Liver (tissue), 9 donors: ENCODE results near the gene PPP1R9A. TPM values are rescaled to one million over a fixed set of nuclear protein-coding genes. Genes with fewer than 3 reads are reported as not detected.

ENCODE experiments used
- DNase-seq: peaks from one replicate; pipeline ENCODE4 v3.0.0-alpha.2; 2017; ENCODE audit warnings: low spot score
- H3K27ac ChIP-seq, 2 donors: one replicate each; pipeline ENCODE4 v1.7.0; 2013; ENCODE audit warnings: inconsistent platforms in 2 of 2, low read length in 2 of 2, control low read depth in 1 of 2, low read depth in 1 of 2, mild to moderate bottlenecking in 1 of 2
- H3K27me3 ChIP-seq, 4 donors: one replicate each; pipeline versions ENCODE4 v1.6.1 to v1.7.0; 2013; ENCODE audit warnings: low read length in 3 of 4, inconsistent platforms in 1 of 4, mild to moderate bottlenecking in 1 of 4, moderate library complexity in 1 of 4; ENCODE audit not compliant: control insufficient read depth in 4 of 4, insufficient read depth in 4 of 4
- H3K36me3 ChIP-seq, 4 donors: one replicate each; pipeline versions ENCODE4 v1.6.1 to v1.7.0; 2013; ENCODE audit warnings: low read length in 3 of 4, mild to moderate bottlenecking in 3 of 4, low read depth in 1 of 4, moderate library complexity in 1 of 4; ENCODE audit not compliant: control insufficient read depth in 4 of 4, insufficient read depth in 3 of 4
- H3K4me1 ChIP-seq, 4 donors: one replicate each; pipeline versions ENCODE4 v1.6.1 to v1.7.0; 2013; ENCODE audit warnings: low read length in 3 of 4, mild to moderate bottlenecking in 3 of 4, moderate library complexity in 1 of 4; ENCODE audit not compliant: control insufficient read depth in 4 of 4, insufficient read depth in 4 of 4
- H3K4me3 ChIP-seq, 3 donors: one replicate each; pipeline versions ENCODE4 v1.6.1 to v1.7.0; 2013; ENCODE audit warnings: low read length in 3 of 3, control low read depth in 1 of 3, low read depth in 1 of 3, mild to moderate bottlenecking in 1 of 3
- H3K9ac ChIP-seq, 2 donors: one replicate each; pipeline ENCODE4 v1.7.0; 2013; ENCODE audit warnings: low read length in 2 of 2, mild to moderate bottlenecking in 2 of 2, moderate library complexity in 2 of 2, control low read depth in 1 of 2, low read depth in 1 of 2
- H3K9me3 ChIP-seq, 4 donors: one replicate each; pipeline versions ENCODE4 v1.6.1 to v1.7.0; 2013; ENCODE audit warnings: low read length in 3 of 4; ENCODE audit not compliant: control insufficient read depth in 4 of 4
- EGR1 ChIP-seq, 2 donors: IDR thresholded peaks; 2 replicates each; pipeline ENCODE4 v1.6.1; 2016 to 2018; ENCODE audit warnings: antibody characterized with exemption in 2 of 2, low read depth in 2 of 2
- FOXA1 ChIP-seq: IDR thresholded peaks from 2 replicates; pipeline ENCODE4 v1.6.1; 2016; ENCODE audit warnings: antibody characterized with exemption
- FOXA2 ChIP-seq: IDR thresholded peaks from 2 replicates; pipeline ENCODE4 v1.6.1; 2016; ENCODE audit warnings: antibody characterized with exemption
- GABPA ChIP-seq, 2 donors: IDR thresholded peaks in 1 of 2; conservative IDR thresholded peaks in 1 of 2; 2 replicates each; pipeline ENCODE4 v1.6.1; 2016; ENCODE audit warnings: antibody characterized with exemption in 2 of 2, mild to moderate bottlenecking in 1 of 2, moderate library complexity in 1 of 2
- HNF4A ChIP-seq, 2 donors: conservative IDR thresholded peaks; 2 replicates each; pipeline ENCODE4 v1.6.1; 2016; ENCODE audit warnings: antibody characterized with exemption in 2 of 2, mild to moderate bottlenecking in 2 of 2
- HNF4G ChIP-seq: IDR thresholded peaks from 2 replicates; pipeline ENCODE4 v1.6.1; 2016; ENCODE audit warnings: antibody characterized with exemption
- JUND ChIP-seq, 2 donors: IDR thresholded peaks; 2 replicates each; pipeline ENCODE4 v1.6.1; 2016; ENCODE audit warnings: antibody characterized with exemption in 2 of 2
- NR2F2 ChIP-seq: IDR thresholded peaks from 2 replicates; pipeline ENCODE4 v1.6.1; 2016; ENCODE audit warnings: antibody characterized with exemption
- RAD21 ChIP-seq, 2 donors: IDR thresholded peaks; 2 replicates each; pipeline ENCODE4 v1.6.1; 2016; ENCODE audit warnings: antibody characterized with exemption in 2 of 2, mild to moderate bottlenecking in 2 of 2
- RXRA ChIP-seq, 2 donors: IDR thresholded peaks; 2 replicates each; pipeline ENCODE4 v1.6.1; 2017 to 2018; ENCODE audit warnings: antibody characterized with exemption in 2 of 2, mild to moderate bottlenecking in 1 of 2
- SP1 ChIP-seq: IDR thresholded peaks from 2 replicates; pipeline ENCODE4 v1.6.1; 2018; ENCODE audit warnings: antibody characterized with exemption, mild to moderate bottlenecking
- TAF1 ChIP-seq: conservative IDR thresholded peaks from 2 replicates; pipeline ENCODE4 v1.6.1; 2016; ENCODE audit warnings: antibody characterized with exemption, mild to moderate bottlenecking
- YY1 ChIP-seq: IDR thresholded peaks from 2 replicates; pipeline ENCODE4 v1.6.1; 2016; ENCODE audit warnings: antibody characterized with exemption, mild to moderate bottlenecking
- WGBS: extraction: QIAGEN DNeasy Blood & Tissue Kit; methylation state at CpG from one replicate; pipeline ENCODE4 v1.1.7; 2013; 5-methylcytosine and 5-hydroxymethylcytosine counted together
- polyA plus RNA-seq, 2 donors: library from polyadenylated mRNA; stranded (reverse) in 1 of 2; unstranded in 1 of 2; fragments of 200-250 nt in 1 of 2; fragments of >200 nt in 1 of 2; fragmentation: Nextera tagmentation in 1 of 2; extraction: Ambion mirVana in 1 of 2; gene quantifications; one replicate each; pipeline versions ENCODE4 v1.2.1 to v1.2.3, GENCODE V29; 2013 to 2015
- total RNA-seq, 2 donors: library from RNA; depleted of rRNA; stranded (reverse); fragments of >200 nt; gene quantifications; one replicate each; pipeline ENCODE4 v1.2.3, GENCODE V29; 2014
- TF ChIP-seq, protein P1 (sequence below): IDR thresholded peaks from 2 replicates; pipeline ENCODE4 v1.6.1; 2016; ENCODE audit warnings: antibody characterized with exemption
- TF ChIP-seq, protein P2 (sequence below): fragments of 150-350 bp; IDR thresholded peaks from 2 replicates; pipeline ENCODE4 v1.5.1; 2017; ENCODE audit warnings: improper control_type of control experiment, low read depth, low read length; ENCODE audit not compliant: missing input control
- TF ChIP-seq, protein P3 (sequence below): IDR thresholded peaks from 2 replicates; pipeline ENCODE4 v1.6.1; 2016; ENCODE audit warnings: antibody characterized with exemption
- TF ChIP-seq, protein P4 (sequence below): IDR thresholded peaks from 2 replicates; pipeline ENCODE4 v1.6.1; 2016; ENCODE audit warnings: antibody characterized with exemption, mild to moderate bottlenecking
- TF ChIP-seq, protein P5 (sequence below): IDR thresholded peaks from 2 replicates; pipeline ENCODE4 v1.6.1; 2016; ENCODE audit warnings: antibody characterized with exemption
- donor health status: healthy.
- donor health status: healthy.
- donor health status: healthy.
- donor health status: healthy.
- donor health status: healthy.

The PPP1R9A gene
- total and polyA plus RNA-seq, 4 donors, result 0.17 to 5.4 (median 2.7) TPM

DNA sequence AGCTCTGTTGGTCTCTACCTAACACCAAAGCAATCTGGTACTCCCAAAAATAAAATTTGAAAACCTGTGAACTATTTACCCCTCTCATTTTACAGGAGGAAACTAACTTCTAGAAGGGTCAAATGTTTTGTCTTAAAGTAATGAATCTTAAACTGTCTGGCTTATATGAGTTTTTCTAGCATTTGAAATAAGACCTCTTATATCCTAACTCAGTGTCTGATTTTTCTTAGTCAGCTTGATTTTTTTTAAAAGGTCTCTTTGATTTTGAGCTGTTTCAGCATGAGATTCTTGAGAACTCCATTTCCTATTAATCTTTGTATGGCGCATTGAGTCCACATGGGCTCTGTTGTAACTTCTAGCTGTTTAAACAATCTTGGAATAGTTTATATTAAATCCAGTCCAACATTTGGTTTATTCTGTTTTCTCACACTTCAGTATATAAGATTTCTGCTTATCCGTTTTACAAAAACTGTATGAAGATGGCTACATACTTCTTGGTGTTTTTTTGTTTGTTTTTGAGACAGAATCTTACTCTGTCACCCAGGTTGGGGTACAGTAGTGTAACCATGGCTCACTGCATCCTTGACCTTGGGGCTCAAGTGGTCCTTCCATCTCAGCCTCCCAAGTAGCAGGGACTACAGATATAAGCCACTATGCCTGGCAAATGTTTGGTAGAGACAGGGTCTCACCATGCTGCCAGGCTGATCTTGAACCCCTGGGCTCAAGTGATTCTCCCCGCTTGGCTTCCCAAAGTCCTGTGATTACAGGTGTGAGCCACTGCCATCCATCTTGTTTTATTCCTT, 91.1 kb downstream of the PPP1R9A start:
- H3K4me1 ChIP-seq, result no peaks in the 10 kb centered on the region
- TF ChIP-seq, protein P1, sequence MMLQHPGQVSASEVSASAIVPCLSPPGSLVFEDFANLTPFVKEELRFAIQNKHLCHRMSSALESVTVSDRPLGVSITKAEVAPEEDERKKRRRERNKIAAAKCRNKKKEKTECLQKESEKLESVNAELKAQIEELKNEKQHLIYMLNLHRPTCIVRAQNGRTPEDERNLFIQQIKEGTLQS, result no peak
- TF ChIP-seq RXRA (IDR thresholded peaks at IDR 0.05) (no peak), EGR1 (IDR thresholded peaks at IDR 0.05; ENCODE audit: low read depth in 2 of 2) (no peak), RAD21 (IDR thresholded peaks at IDR 0.05) (no peak), FOXA2 (no peak), HNF4G (no peak), TAF1 (no peak), SP1 (no peak), NR2F2 (no peak), HNF4A (conservative IDR thresholded peaks at IDR 0.05) (no peak), GABPA (IDR thresholded peaks at IDR 0.05 in 1 of 2, conservative IDR thresholded peaks at IDR 0.05 in 1 of 2) (no peak), FOXA1 (no peak), JUND (IDR thresholded peaks at IDR 0.05) (no peak), YY1 (no peak)
- TF ChIP-seq, protein P2, sequence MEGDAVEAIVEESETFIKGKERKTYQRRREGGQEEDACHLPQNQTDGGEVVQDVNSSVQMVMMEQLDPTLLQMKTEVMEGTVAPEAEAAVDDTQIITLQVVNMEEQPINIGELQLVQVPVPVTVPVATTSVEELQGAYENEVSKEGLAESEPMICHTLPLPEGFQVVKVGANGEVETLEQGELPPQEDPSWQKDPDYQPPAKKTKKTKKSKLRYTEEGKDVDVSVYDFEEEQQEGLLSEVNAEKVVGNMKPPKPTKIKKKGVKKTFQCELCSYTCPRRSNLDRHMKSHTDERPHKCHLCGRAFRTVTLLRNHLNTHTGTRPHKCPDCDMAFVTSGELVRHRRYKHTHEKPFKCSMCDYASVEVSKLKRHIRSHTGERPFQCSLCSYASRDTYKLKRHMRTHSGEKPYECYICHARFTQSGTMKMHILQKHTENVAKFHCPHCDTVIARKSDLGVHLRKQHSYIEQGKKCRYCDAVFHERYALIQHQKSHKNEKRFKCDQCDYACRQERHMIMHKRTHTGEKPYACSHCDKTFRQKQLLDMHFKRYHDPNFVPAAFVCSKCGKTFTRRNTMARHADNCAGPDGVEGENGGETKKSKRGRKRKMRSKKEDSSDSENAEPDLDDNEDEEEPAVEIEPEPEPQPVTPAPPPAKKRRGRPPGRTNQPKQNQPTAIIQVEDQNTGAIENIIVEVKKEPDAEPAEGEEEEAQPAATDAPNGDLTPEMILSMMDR, result no peak
- TF ChIP-seq, protein P3, sequence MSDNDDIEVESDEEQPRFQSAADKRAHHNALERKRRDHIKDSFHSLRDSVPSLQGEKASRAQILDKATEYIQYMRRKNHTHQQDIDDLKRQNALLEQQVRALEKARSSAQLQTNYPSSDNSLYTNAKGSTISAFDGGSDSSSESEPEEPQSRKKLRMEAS, result no peak
- TF ChIP-seq, protein P4, sequence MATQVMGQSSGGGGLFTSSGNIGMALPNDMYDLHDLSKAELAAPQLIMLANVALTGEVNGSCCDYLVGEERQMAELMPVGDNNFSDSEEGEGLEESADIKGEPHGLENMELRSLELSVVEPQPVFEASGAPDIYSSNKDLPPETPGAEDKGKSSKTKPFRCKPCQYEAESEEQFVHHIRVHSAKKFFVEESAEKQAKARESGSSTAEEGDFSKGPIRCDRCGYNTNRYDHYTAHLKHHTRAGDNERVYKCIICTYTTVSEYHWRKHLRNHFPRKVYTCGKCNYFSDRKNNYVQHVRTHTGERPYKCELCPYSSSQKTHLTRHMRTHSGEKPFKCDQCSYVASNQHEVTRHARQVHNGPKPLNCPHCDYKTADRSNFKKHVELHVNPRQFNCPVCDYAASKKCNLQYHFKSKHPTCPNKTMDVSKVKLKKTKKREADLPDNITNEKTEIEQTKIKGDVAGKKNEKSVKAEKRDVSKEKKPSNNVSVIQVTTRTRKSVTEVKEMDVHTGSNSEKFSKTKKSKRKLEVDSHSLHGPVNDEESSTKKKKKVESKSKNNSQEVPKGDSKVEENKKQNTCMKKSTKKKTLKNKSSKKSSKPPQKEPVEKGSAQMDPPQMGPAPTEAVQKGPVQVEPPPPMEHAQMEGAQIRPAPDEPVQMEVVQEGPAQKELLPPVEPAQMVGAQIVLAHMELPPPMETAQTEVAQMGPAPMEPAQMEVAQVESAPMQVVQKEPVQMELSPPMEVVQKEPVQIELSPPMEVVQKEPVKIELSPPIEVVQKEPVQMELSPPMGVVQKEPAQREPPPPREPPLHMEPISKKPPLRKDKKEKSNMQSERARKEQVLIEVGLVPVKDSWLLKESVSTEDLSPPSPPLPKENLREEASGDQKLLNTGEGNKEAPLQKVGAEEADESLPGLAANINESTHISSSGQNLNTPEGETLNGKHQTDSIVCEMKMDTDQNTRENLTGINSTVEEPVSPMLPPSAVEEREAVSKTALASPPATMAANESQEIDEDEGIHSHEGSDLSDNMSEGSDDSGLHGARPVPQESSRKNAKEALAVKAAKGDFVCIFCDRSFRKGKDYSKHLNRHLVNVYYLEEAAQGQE, result no peak
- TF ChIP-seq, protein P5, sequence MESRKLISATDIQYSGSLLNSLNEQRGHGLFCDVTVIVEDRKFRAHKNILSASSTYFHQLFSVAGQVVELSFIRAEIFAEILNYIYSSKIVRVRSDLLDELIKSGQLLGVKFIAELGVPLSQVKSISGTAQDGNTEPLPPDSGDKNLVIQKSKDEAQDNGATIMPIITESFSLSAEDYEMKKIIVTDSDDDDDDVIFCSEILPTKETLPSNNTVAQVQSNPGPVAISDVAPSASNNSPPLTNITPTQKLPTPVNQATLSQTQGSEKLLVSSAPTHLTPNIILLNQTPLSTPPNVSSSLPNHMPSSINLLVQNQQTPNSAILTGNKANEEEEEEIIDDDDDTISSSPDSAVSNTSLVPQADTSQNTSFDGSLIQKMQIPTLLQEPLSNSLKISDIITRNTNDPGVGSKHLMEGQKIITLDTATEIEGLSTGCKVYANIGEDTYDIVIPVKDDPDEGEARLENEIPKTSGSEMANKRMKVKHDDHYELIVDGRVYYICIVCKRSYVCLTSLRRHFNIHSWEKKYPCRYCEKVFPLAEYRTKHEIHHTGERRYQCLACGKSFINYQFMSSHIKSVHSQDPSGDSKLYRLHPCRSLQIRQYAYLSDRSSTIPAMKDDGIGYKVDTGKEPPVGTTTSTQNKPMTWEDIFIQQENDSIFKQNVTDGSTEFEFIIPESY, result no peak
- H3K27ac ChIP-seq, result no peak overlapping the region
- WGBS, result 89% methylated on average over 3 of the region's 3 CpGs
- no peak overlapping the region for H3K4me3 ChIP-seq
- no peak overlapping the region for H3K9ac ChIP-seq
- no peaks in the 10 kb centered on the region for H3K9me3 ChIP-seq
- H3K36me3 ChIP-seq, result no peaks in the 10 kb centered on the region
- no peaks in the 10 kb centered on the region for H3K27me3 ChIP-seq
- no peak for DNase-seq
